Fibroblast of villous mesenchyme (primary cell): ENCODE measurements around the gene VPS35L. TPM values are rescaled to one million over a fixed set of nuclear protein-coding genes. Genes with fewer than 3 reads are reported as not detected.
A peak's percentile ranks its signal among the peaks of the same experiment; 100 is the strongest.

Source experiments
- DNase-seq: peaks from one replicate; pipeline ENCODE4 v3.0.0-alpha.2; 2010; ENCODE audit warnings: low read depth
- H3K4me3 ChIP-seq: 2 replicates; pipeline ENCODE4 v1.5.1; 2011; ENCODE audit warnings: low read depth, mild to moderate bottlenecking, low read length
- CTCF ChIP-seq: IDR thresholded peaks from 2 replicates; pipeline ENCODE4 v1.5.1; 2012; ENCODE audit warnings: low read depth, mild to moderate bottlenecking, low read length; ENCODE audit not compliant: insufficient read depth
- total RNA-seq: library from RNA; depleted of rRNA; stranded (reverse); fragments of >200 nt; gene quantifications from 2 replicates; pipeline ENCODE4 v1.2.3, GENCODE V29; 2012

Gene VPS35L
- total RNA-seq, 1 donor, result 67.4 TPM

GRCh38 chr16:19639986-19640421 is 84.5 kb downstream of the VPS35L start:
- no peak for DNase-seq
- no peak for TF ChIP-seq CTCF

GRCh38 chr16:19642501-19642900 is 87.0 kb downstream of the VPS35L start:
- no peak overlapping the region for H3K4me3 ChIP-seq
- no peak for DNase-seq
- no peak for TF ChIP-seq CTCF

More at GRCh38 chr16:19639986-19640421, 84.5 kb downstream of the VPS35L start:
- no peak overlapping the region for H3K4me3 ChIP-seq

- TF ChIP-seq CTCF, result no peak
- no peak overlapping the region for H3K4me3 ChIP-seq
- DNase-seq, result peak; percentile 70
Measured at GRCh38 chr16:19644877-19645276, 89.4 kb downstream of the VPS35L start.

GRCh38 chr16:19645557-19645981 is 90.1 kb downstream of the VPS35L start:
- no peak for TF ChIP-seq CTCF
- DNase-seq, result peak; percentile 47
- no peak overlapping the region for H3K4me3 ChIP-seq

GRCh38 chr16:19649980-19650379 is 94.5 kb downstream of the VPS35L start:
- TF ChIP-seq CTCF, result no peak
- H3K4me3 ChIP-seq, result no peak overlapping the region
- no peak for DNase-seq

GRCh38 chr16:19654147-19654546 is 98.6 kb downstream of the VPS35L start:
- no peak for TF ChIP-seq CTCF
- DNase-seq, result no peak
- H3K4me3 ChIP-seq, result no peak overlapping the region

- DNase-seq, result no peak
- no peak overlapping the region for H3K4me3 ChIP-seq
- TF ChIP-seq CTCF, result no peak
Measured at GRCh38 chr16:19655242-19655777, 99.8 kb downstream of the VPS35L start.
